SK-N-SH (cell line): ENCODE measurements around the gene FAM47E. TPM values are rescaled to one million over a fixed set of nuclear protein-coding genes. Genes with fewer than 3 reads are reported as not detected.

Source experiments
- CTCF ChIA-PET: fragments of 300-600, 350-600 bp; formaldehyde crosslinking; extraction: SDS; loops from one replicate; lab custom pipeline; 2021; lab: Yijun Ruan, JAX
- POLR2A ChIA-PET: fragments of 350-600 bp; sonication (Branson Sonifier 250); formaldehyde crosslinking; extraction: SDS; loops from one replicate; lab custom pipeline; 2020; ENCODE audit warnings: antibody characterized with exemption, inconsistent platforms; lab: Yijun Ruan, JAX
- DNase-seq: peaks from one replicate; pipeline ENCODE4 v3.0.0; 2012
- H2AFZ ChIP-seq: fragments of 200-600 bp; sonication (generic); 2 replicates; pipeline ENCODE4 v1.8.1; 2016; ENCODE audit warnings: antibody characterized with exemption, mild to moderate bottlenecking, low read depth
- H3F3A ChIP-seq: fragments of 200-600 bp; sonication (generic); replicated peaks from 2 replicates; pipeline ENCODE3; 2016; ENCODE audit warnings: antibody characterized with exemption, mild to moderate bottlenecking; ENCODE audit not compliant: insufficient read depth
- H3K27ac ChIP-seq, 2 experiments: fragments of 200-500 bp in 1 of 2; fragments of 200-600 bp in 1 of 2; sonication (Bioruptor generic) in 1 of 2; sonication (generic), shearing (Covaris generic) in 1 of 2; 2 replicates each; pipeline versions ENCODE4 v1.5.1 to v1.6.1; 2014 to 2016; ENCODE audit warnings: low read depth in 2 of 2, inconsistent platforms in 1 of 2, low read length in 1 of 2, mild to moderate bottlenecking in 1 of 2, mixed read lengths in 1 of 2
- H3K27me3 ChIP-seq: fragments of 200-600 bp; sonication (generic), shearing (Covaris generic); 2 replicates; pipeline ENCODE4 v1.6.1; 2016; ENCODE audit warnings: mixed run types; ENCODE audit not compliant: insufficient read depth
- H3K36me3 ChIP-seq, 2 experiments: fragments of 200-500 bp in 1 of 2; fragments of 200-600 bp in 1 of 2; sonication (Bioruptor generic) in 1 of 2; sonication (generic) in 1 of 2; replicated peaks in 1 of 2; 2 replicates each; pipeline versions ENCODE3 to v1.5.1; 2014 to 2016; ENCODE audit warnings: low read length in 1 of 2, mild to moderate bottlenecking in 1 of 2; ENCODE audit not compliant: insufficient read depth in 2 of 2, control insufficient read depth in 1 of 2
- H3K4me1 ChIP-seq, 2 experiments: fragments of 200-500 bp in 1 of 2; fragments of 200-600 bp in 1 of 2; sonication (Bioruptor generic) in 1 of 2; sonication (generic), shearing (Covaris generic) in 1 of 2; 2 replicates each; pipeline versions ENCODE4 v1.5.1 to v1.6.1; 2014 to 2016; ENCODE audit warnings: low read depth in 1 of 2, low read length in 1 of 2, mixed run types in 1 of 2; ENCODE audit not compliant: insufficient read depth in 2 of 2, control insufficient read depth in 1 of 2
- H3K4me2 ChIP-seq: fragments of 200-600 bp; sonication (generic), shearing (Covaris generic); 2 replicates; pipeline ENCODE4 v1.6.1; 2017; ENCODE audit warnings: mixed run types
- H3K4me3 ChIP-seq, 2 experiments: fragments of 200-500 bp in 1 of 2; fragments of 200-600 bp in 1 of 2; sonication (Bioruptor generic) in 1 of 2; sonication (generic), shearing (Covaris generic) in 1 of 2; 2 replicates each; pipeline versions ENCODE4 v1.5.1 to v1.8.1; 2014 to 2016; ENCODE audit warnings: low read depth in 2 of 2, inconsistent platforms in 1 of 2, low read length in 1 of 2, mild to moderate bottlenecking in 1 of 2, mixed read lengths in 1 of 2, moderate library complexity in 1 of 2
- H3K79me2 ChIP-seq: fragments of 200-600 bp; sonication (generic); 2 replicates; pipeline ENCODE4 v1.8.1; 2017; ENCODE audit warnings: mild to moderate bottlenecking; ENCODE audit not compliant: insufficient read depth
- H3K9ac ChIP-seq: fragments of 200-600 bp; sonication (generic); 2 replicates; pipeline ENCODE4 v1.6.1; 2017; ENCODE audit warnings: mixed run types
- H3K9me2 ChIP-seq: fragments of 200-600 bp; sonication (generic); 2 replicates; pipeline ENCODE4 v1.6.1; 2017; ENCODE audit warnings: mixed run types
- H3K9me3 ChIP-seq: fragments of 200-600 bp; sonication (generic); 2 replicates; pipeline ENCODE4 v1.6.1; 2017; ENCODE audit warnings: mixed run types, mild to moderate bottlenecking, moderate library complexity
- H4K20me1 ChIP-seq: fragments of 200-600 bp; sonication (generic); 2 replicates; pipeline ENCODE4 v1.6.1; 2017; ENCODE audit warnings: mild to moderate bottlenecking, mixed run types; ENCODE audit not compliant: insufficient read depth
- CHD2 ChIP-seq: fragments of 150-350 bp; IDR thresholded peaks from 2 replicates; pipeline ENCODE4 v1.6.1; 2018; ENCODE audit warnings: low read length; ENCODE audit not compliant: partially characterized antibody
- CTCF ChIP-seq: fragments of 200-600 bp; sonication (generic); IDR thresholded peaks from 2 replicates; pipeline ENCODE4 v1.6.1; 2017; ENCODE audit warnings: antibody characterized with exemption, mild to moderate bottlenecking, moderate library complexity
- ELF1 ChIP-seq: IDR thresholded peaks from 2 replicates; pipeline ENCODE4 v1.4.0; 2012
- EP300 ChIP-seq, 2 experiments: IDR thresholded peaks; 2 replicates each; pipeline versions ENCODE4 v1.4.0 to v1.6.1; 2012; ENCODE audit warnings: borderline replicate concordance in 1 of 2, low read depth in 1 of 2, low read length in 1 of 2
- EZH2phosphoT487 ChIP-seq: fragments of 200-600 bp; sonication (generic); IDR thresholded peaks from 2 replicates; pipeline ENCODE4 v1.6.1; 2017; ENCODE audit warnings: low read depth, mixed run types, mild to moderate bottlenecking, antibody characterized with exemption, moderate library complexity, borderline replicate concordance
- FOSL2 ChIP-seq: IDR thresholded peaks from 2 replicates; pipeline ENCODE4 v1.4.0; 2012; ENCODE audit warnings: low read depth, mild to moderate bottlenecking, moderate library complexity, borderline replicate concordance
- FOXJ3 ChIP-seq: sonication (generic); formaldehyde crosslinking; IDR thresholded peaks from 2 replicates; pipeline ENCODE4 v1.5.1; 2020; ENCODE audit warnings: mild to moderate bottlenecking, missing genetic modification reagents
- GATA2 ChIP-seq: sonication (generic); formaldehyde crosslinking; IDR thresholded peaks from 2 replicates; pipeline ENCODE4 v1.5.0; 2020; ENCODE audit warnings: mild to moderate bottlenecking, missing genetic modification reagents
- JUND ChIP-seq: IDR thresholded peaks from 2 replicates; pipeline ENCODE4 v1.4.0; 2012
- MEF2A ChIP-seq: IDR thresholded peaks from 2 replicates; pipeline ENCODE4 v1.4.0; 2012; ENCODE audit warnings: low read depth, borderline replicate concordance
- NFIC ChIP-seq: IDR thresholded peaks from 2 replicates; pipeline ENCODE4 v1.4.0; 2012; ENCODE audit warnings: borderline replicate concordance
- NRF1 ChIP-seq: IDR thresholded peaks from 2 replicates; pipeline ENCODE4 v1.6.1; 2012; ENCODE audit warnings: low read depth, mild to moderate bottlenecking, low read length
- POLR2AphosphoS5 ChIP-seq: IDR thresholded peaks from 2 replicates; pipeline ENCODE4 v1.6.1; 2012; ENCODE audit warnings: low read depth, low read length
- RXRA ChIP-seq: IDR thresholded peaks from 2 replicates; pipeline ENCODE4 v1.4.0; 2012; ENCODE audit warnings: low read depth, mild to moderate bottlenecking, borderline replicate concordance
- TCF12 ChIP-seq: IDR thresholded peaks from 2 replicates; pipeline ENCODE4 v1.4.0; 2012
- TEAD4 ChIP-seq: IDR thresholded peaks from 2 replicates; pipeline ENCODE4 v1.4.0; 2012; ENCODE audit warnings: mild to moderate bottlenecking, borderline replicate concordance; ENCODE audit not compliant: insufficient read depth
- USF2 ChIP-seq: fragments of 150-350 bp; IDR thresholded peaks from 2 replicates; pipeline ENCODE4 v1.6.1; 2017; ENCODE audit warnings: antibody characterized with exemption, low read length, low read depth, borderline replicate concordance
- YY1 ChIP-seq: IDR thresholded peaks from 2 replicates; pipeline ENCODE4 v1.4.0; 2012; ENCODE audit warnings: low read depth, mild to moderate bottlenecking
- WGBS: methylation state at CpG from one replicate; pipeline ENCODE4 v1.1.6; 2017; ENCODE audit warnings: low lambda C conversion rate; 5-methylcytosine and 5-hydroxymethylcytosine counted together
- polyA plus RNA-seq, 3 experiments: library from polyadenylated mRNA; depleted of rRNA; stranded (reverse); fragments of >200 nt; gene quantifications; 2 replicates each; pipeline ENCODE4 v1.2.3, GENCODE V29; 2012
- TF ChIP-seq, protein P1 (sequence below): IDR thresholded peaks from 2 replicates; pipeline ENCODE4 v1.6.1; 2012; ENCODE audit warnings: mild to moderate bottlenecking, low read depth, low read length, moderate library complexity
- TF ChIP-seq, protein P2 (sequence below): fragments of 150-350 bp; IDR thresholded peaks from 2 replicates; pipeline ENCODE4 v1.6.1; 2016; ENCODE audit warnings: mild to moderate bottlenecking, low read depth, low read length
- TF ChIP-seq, protein P3 (sequence below): IDR thresholded peaks from 2 replicates; pipeline ENCODE4; 2012
- TF ChIP-seq, protein P4 (sequence below): IDR thresholded peaks from 2 replicates; pipeline ENCODE4 v1.4.0; 2012; ENCODE audit warnings: low read depth
- TF ChIP-seq, protein P5 (sequence below): IDR thresholded peaks from 2 replicates; pipeline ENCODE4 v1.4.0; 2012; ENCODE audit warnings: low read depth, borderline replicate concordance

Gene FAM47E
- polyA plus RNA-seq, 1 of the 3 experiments (the other 2 are of a cell fraction) = 1.8 TPM

- DNase-seq = peak; percentile 25
- Histone ChIP-seq H4K20me1 (peaks cover 40% of the 10 kb centered on the region), H3K9me2 (no peaks in the 10 kb centered on the region), H2AFZ (no peak overlapping the region), H3K27me3 (no peaks in the 10 kb centered on the region), H3K79me2 (peaks cover 96% of the 10 kb centered on the region), H3K27ac (peak overlapping the region; percentile 91 to 96), H3F3A (peaks cover 42% of the 10 kb centered on the region), H3K9ac (no peak overlapping the region), H3K4me3 (no peak overlapping the region), H3K36me3 (no peaks in the 10 kb centered on the region), H3K4me1 (peaks cover 21 to 41% of the 10 kb centered on the region in 2 experiments; a peak in 3 of 4 replicates), H3K9me3 (no peaks in the 10 kb centered on the region), H3K4me2 (peak overlapping the region; percentile 87)
- ChIA-PET CTCF (interaction anchor here (0.7 to 2.6 kb wide), 4 partner anchors 9 to 171 kb away, joined by 3 to 21 read pairs (median 7); no protein-coding TSS in a partner anchor), POLR2A (no interaction called here)
- 21% methylated on average over 7 of the region's 7 CpGs for WGBS
- TF ChIP-seq TEAD4 (peak; percentile 74; the same call in 1 of the 2 replicates), RXRA (0 out of 2 replicates have a peak, but pooled peaks have one; percentile 8), FOXJ3 (CRISPR knock-in tag) (no peak), NRF1 (no peak), EP300 (IDR thresholded peaks at IDR 0.05; ENCODE audit: borderline replicate concordance in 1 of 2, low read depth in 1 of 2, low read length in 1 of 2) (peak; percentile 63 to 76; a peak in 2 of 4 replicates), EZH2phosphoT487 (no peak), JUND (peak; percentile 55), CHD2 (no peak), ELF1 (no peak), POLR2AphosphoS5 (peak; percentile 62; the same call in 1 of the 2 replicates), YY1 (no peak), GATA2 (CRISPR knock-in tag) (peak; percentile 64; the same call in 1 of the 2 replicates), USF2 (no peak), CTCF (no peak), FOSL2 (no peak), NFIC (peak; percentile 50), TCF12 (peak; percentile 60), MEF2A (peak; percentile 71; the same call in 1 of the 2 replicates)
- TF ChIP-seq, protein P1, sequence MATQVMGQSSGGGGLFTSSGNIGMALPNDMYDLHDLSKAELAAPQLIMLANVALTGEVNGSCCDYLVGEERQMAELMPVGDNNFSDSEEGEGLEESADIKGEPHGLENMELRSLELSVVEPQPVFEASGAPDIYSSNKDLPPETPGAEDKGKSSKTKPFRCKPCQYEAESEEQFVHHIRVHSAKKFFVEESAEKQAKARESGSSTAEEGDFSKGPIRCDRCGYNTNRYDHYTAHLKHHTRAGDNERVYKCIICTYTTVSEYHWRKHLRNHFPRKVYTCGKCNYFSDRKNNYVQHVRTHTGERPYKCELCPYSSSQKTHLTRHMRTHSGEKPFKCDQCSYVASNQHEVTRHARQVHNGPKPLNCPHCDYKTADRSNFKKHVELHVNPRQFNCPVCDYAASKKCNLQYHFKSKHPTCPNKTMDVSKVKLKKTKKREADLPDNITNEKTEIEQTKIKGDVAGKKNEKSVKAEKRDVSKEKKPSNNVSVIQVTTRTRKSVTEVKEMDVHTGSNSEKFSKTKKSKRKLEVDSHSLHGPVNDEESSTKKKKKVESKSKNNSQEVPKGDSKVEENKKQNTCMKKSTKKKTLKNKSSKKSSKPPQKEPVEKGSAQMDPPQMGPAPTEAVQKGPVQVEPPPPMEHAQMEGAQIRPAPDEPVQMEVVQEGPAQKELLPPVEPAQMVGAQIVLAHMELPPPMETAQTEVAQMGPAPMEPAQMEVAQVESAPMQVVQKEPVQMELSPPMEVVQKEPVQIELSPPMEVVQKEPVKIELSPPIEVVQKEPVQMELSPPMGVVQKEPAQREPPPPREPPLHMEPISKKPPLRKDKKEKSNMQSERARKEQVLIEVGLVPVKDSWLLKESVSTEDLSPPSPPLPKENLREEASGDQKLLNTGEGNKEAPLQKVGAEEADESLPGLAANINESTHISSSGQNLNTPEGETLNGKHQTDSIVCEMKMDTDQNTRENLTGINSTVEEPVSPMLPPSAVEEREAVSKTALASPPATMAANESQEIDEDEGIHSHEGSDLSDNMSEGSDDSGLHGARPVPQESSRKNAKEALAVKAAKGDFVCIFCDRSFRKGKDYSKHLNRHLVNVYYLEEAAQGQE = no peak
- TF ChIP-seq, protein P2, sequence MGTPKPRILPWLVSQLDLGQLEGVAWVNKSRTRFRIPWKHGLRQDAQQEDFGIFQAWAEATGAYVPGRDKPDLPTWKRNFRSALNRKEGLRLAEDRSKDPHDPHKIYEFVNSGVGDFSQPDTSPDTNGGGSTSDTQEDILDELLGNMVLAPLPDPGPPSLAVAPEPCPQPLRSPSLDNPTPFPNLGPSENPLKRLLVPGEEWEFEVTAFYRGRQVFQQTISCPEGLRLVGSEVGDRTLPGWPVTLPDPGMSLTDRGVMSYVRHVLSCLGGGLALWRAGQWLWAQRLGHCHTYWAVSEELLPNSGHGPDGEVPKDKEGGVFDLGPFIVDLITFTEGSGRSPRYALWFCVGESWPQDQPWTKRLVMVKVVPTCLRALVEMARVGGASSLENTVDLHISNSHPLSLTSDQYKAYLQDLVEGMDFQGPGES = no peak
- TF ChIP-seq, protein P3, sequence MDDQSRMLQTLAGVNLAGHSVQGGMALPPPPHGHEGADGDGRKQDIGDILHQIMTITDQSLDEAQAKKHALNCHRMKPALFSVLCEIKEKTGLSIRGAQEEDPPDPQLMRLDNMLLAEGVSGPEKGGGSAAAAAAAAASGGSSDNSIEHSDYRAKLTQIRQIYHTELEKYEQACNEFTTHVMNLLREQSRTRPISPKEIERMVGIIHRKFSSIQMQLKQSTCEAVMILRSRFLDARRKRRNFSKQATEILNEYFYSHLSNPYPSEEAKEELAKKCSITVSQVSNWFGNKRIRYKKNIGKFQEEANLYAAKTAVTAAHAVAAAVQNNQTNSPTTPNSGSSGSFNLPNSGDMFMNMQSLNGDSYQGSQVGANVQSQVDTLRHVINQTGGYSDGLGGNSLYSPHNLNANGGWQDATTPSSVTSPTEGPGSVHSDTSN = peak; percentile 89
- TF ChIP-seq, protein P4, sequence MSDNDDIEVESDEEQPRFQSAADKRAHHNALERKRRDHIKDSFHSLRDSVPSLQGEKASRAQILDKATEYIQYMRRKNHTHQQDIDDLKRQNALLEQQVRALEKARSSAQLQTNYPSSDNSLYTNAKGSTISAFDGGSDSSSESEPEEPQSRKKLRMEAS = no peak
- TF ChIP-seq, protein P5, sequence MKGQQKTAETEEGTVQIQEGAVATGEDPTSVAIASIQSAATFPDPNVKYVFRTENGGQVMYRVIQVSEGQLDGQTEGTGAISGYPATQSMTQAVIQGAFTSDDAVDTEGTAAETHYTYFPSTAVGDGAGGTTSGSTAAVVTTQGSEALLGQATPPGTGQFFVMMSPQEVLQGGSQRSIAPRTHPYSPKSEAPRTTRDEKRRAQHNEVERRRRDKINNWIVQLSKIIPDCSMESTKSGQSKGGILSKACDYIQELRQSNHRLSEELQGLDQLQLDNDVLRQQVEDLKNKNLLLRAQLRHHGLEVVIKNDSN = no peak
Measured at GRCh38 chr4:76206222-76206942, 45.1 kb upstream of the FAM47E start.
